Neuronal stem cell (in vitro differentiated cells): Measurements from ENCODE around the gene GADD45A.

Experiments used
- DNase-seq: peaks from one replicate; pipeline ENCODE4 v3.0.0-alpha.2; 2013; ENCODE audit warnings: low spot score
- H2AFZ ChIP-seq: one replicate; pipeline ENCODE4 v1.6.1; 2013; ENCODE audit warnings: mild to moderate bottlenecking, low read length, inconsistent platforms
- H2AK5ac ChIP-seq: 2 replicates; pipeline ENCODE4 v1.6.1; 2013; ENCODE audit warnings: low read depth, mild to moderate bottlenecking, inconsistent platforms, low read length, moderate library complexity, mixed read lengths
- H2BK120ac ChIP-seq: 2 replicates; pipeline ENCODE4 v1.6.1; 2013; ENCODE audit warnings: low read depth, mild to moderate bottlenecking, inconsistent platforms, low read length, moderate library complexity, mixed read lengths
- H2BK12ac ChIP-seq: one replicate; pipeline ENCODE4 v1.6.1; 2013; ENCODE audit warnings: low read length, inconsistent platforms
- H2BK15ac ChIP-seq: 2 replicates; pipeline ENCODE4 v1.6.1; 2013; ENCODE audit warnings: mild to moderate bottlenecking, low read length, inconsistent platforms, mixed read lengths
- H2BK5ac ChIP-seq: one replicate; pipeline ENCODE4 v1.6.1; 2013; ENCODE audit warnings: inconsistent platforms, mild to moderate bottlenecking, low read length, moderate library complexity
- H3K14ac ChIP-seq: one replicate; pipeline ENCODE4 v1.6.1; 2013; ENCODE audit warnings: low read length, inconsistent platforms
- H3K18ac ChIP-seq: 2 replicates; pipeline ENCODE4 v1.6.1; 2013; ENCODE audit warnings: low read length, inconsistent platforms
- H3K23ac ChIP-seq: 2 replicates; pipeline ENCODE4 v1.6.1; 2013; ENCODE audit warnings: low read depth, mild to moderate bottlenecking, mixed read lengths, low read length, inconsistent platforms; ENCODE audit not compliant: poor library complexity
- H3K27ac ChIP-seq: replicated peaks from 3 replicates; pipeline ENCODE4 v1.5.1; 2013; ENCODE audit warnings: low read length, inconsistent platforms
- H3K27me3 ChIP-seq, 3 experiments: 2 replicates each; pipeline ENCODE4 v1.6.1; 2013; ENCODE audit warnings: low read length in 3 of 3, mild to moderate bottlenecking in 2 of 3, inconsistent platforms in 1 of 3, low read depth in 1 of 3, mixed read lengths in 1 of 3, moderate library complexity in 1 of 3; ENCODE audit not compliant: control insufficient read depth in 3 of 3, insufficient read depth in 3 of 3
- H3K36me3 ChIP-seq, 2 donors: replicated peaks in 1 of 2; 2 replicates each; pipeline ENCODE4 v1.6.1; 2013; ENCODE audit warnings: low read length in 2 of 2; ENCODE audit not compliant: control insufficient read depth in 2 of 2, insufficient read depth in 2 of 2
- H3K4ac ChIP-seq: 2 replicates; pipeline ENCODE4 v1.6.1; 2013; ENCODE audit warnings: inconsistent platforms, mild to moderate bottlenecking, low read length, moderate library complexity
- H3K4me1 ChIP-seq, 2 donors: 1 replicate in 1 of 2; 2 replicates in 1 of 2; pipeline ENCODE4 v1.6.1; 2013; ENCODE audit warnings: low read length in 2 of 2, low read depth in 1 of 2; ENCODE audit not compliant: control insufficient read depth in 2 of 2, insufficient read depth in 1 of 2
- H3K4me2 ChIP-seq: one replicate; pipeline ENCODE4 v1.6.1; 2013; ENCODE audit warnings: mild to moderate bottlenecking, low read length, inconsistent platforms; ENCODE audit not compliant: insufficient read depth, poor library complexity, severe bottlenecking
- H3K4me3 ChIP-seq, 2 donors: 2 replicates each; pipeline ENCODE4 v1.5.1; 2013; ENCODE audit warnings: low read length in 2 of 2, mild to moderate bottlenecking in 2 of 2, inconsistent platforms in 1 of 2, moderate library complexity in 1 of 2
- H3K79me1 ChIP-seq: one replicate; pipeline ENCODE4 v1.6.1; 2013; ENCODE audit warnings: low read depth, mild to moderate bottlenecking, inconsistent platforms, low read length, moderate library complexity
- H3K9ac ChIP-seq: one replicate; pipeline ENCODE4 v1.6.1; 2013; ENCODE audit warnings: mild to moderate bottlenecking, low read depth, low read length, inconsistent platforms; ENCODE audit not compliant: poor library complexity
- H3K9me3 ChIP-seq, 2 donors: replicated peaks in 1 of 2; 2 replicates each; pipeline versions ENCODE3 to v1.6.1; 2013; ENCODE audit warnings: low read length in 2 of 2, mild to moderate bottlenecking in 2 of 2, inconsistent platforms in 1 of 2, low read depth in 1 of 2, mixed read lengths in 1 of 2, moderate library complexity in 1 of 2; ENCODE audit not compliant: control insufficient read depth in 2 of 2, insufficient read depth in 1 of 2
- H4K8ac ChIP-seq: one replicate; pipeline ENCODE4 v1.6.1; 2013; ENCODE audit warnings: low read depth, mild to moderate bottlenecking, inconsistent platforms, low read length, moderate library complexity
- H4K91ac ChIP-seq: one replicate; pipeline ENCODE4 v1.6.1; 2013; ENCODE audit warnings: low read length, low read depth, mild to moderate bottlenecking, inconsistent platforms; ENCODE audit not compliant: poor library complexity
- WGBS, 2 donors: extraction: QIAGEN DNeasy Blood & Tissue Kit; methylation state at CpG; one replicate each; pipeline ENCODE4 v1.1.7; 2013; ENCODE audit warnings: missing lambda C conversion rate in 2 of 2, mixed read lengths in 1 of 2; ENCODE audit not compliant: insufficient read length in 2 of 2, insufficient replicate concordance in 1 of 2; ENCODE audit errors: extremely low coverage in 2 of 2; 5-methylcytosine and 5-hydroxymethylcytosine counted together

Gene GADD45A

DNA sequence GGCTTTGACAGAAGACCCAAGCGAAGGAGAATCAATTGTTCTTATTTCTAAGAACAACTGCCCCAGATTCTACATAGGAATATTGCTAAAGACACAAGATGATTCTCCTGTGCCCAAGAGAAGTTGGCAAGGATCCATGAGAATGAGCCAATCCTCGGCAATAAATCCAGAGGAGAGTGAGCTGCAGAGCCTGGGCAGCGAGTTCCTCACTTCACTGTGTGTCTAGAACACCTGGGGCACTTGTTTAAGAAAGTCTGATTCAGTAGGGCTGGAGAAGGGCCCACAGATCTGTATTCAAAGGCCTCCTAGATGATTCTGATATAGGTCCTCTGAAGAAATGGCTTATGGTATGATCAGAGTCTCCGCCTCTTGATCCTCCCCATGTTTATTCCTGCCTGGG is 31.8 kb downstream of the GADD45A start:
- DNase-seq = no peak
- Histone ChIP-seq H3K14ac (no peak overlapping the region), H3K4me3 (no peak overlapping the region), H2BK12ac (no peak overlapping the region), H2BK5ac (no peak overlapping the region), H3K27me3 (no peaks in the 10 kb centered on the region), H3K79me1 (no peaks in the 10 kb centered on the region), H3K4ac (no peak overlapping the region), H4K91ac (no peak overlapping the region), H3K4me2 (no peak overlapping the region), H3K36me3 (no peaks in the 10 kb centered on the region), H3K18ac (no peak overlapping the region), H3K9me3 (no peaks in the 10 kb centered on the region), H3K27ac (no peak overlapping the region), H2AK5ac (no peak overlapping the region), H3K23ac (no peak overlapping the region), H3K9ac (no peak overlapping the region), H2AFZ (no peak overlapping the region), H4K8ac (no peak overlapping the region), H2BK15ac (no peak overlapping the region), H2BK120ac (no peak overlapping the region), H3K4me1 (peaks cover 4 to 10% of the 10 kb centered on the region in 2 donors)
- no CpG with 5 or more reads among the region's 4 CpGs for WGBS, 2 donors

DNA sequence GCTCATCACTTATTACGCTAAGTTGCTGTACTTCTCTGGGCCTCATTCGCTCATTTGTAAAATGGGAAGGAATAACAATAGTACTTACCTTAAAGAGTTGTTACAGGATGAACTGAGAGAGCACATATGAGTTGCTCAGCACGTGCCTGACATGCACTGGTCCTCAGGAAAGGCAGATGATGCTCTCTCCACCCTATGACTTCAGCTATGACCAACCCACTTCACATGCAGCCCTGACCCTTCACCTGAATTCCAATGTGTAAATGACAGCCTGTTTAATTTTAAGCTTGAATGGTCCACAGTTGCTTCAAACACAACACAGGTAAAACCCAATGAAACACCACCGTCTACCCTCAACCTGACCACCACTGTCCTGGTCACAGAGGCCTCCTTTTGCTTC is 32.9 kb downstream of the GADD45A start:
- DNase-seq = no peak
- no CpG with 5 or more reads among the region's 4 CpGs for WGBS, 2 donors
- no peak overlapping the region for H2BK120ac ChIP-seq
- H3K27ac ChIP-seq = no peak overlapping the region
- H3K79me1 ChIP-seq = no peaks in the 10 kb centered on the region
- H2BK5ac ChIP-seq = no peak overlapping the region
- H3K27me3 ChIP-seq = no peaks in the 10 kb centered on the region
- H3K9me3 ChIP-seq = no peaks in the 10 kb centered on the region
- H3K4me2 ChIP-seq = no peak overlapping the region
- H3K4ac ChIP-seq = no peak overlapping the region
- H3K4me3 ChIP-seq = no peak overlapping the region
- H2BK12ac ChIP-seq = no peak overlapping the region
- H2AK5ac ChIP-seq = no peak overlapping the region
- H3K14ac ChIP-seq = no peak overlapping the region
- no peak overlapping the region for H2BK15ac ChIP-seq
- H3K36me3 ChIP-seq = no peaks in the 10 kb centered on the region
- no peak overlapping the region for H4K91ac ChIP-seq
- peaks cover 4 to 13% of the 10 kb centered on the region in 2 donors for H3K4me1 ChIP-seq
- no peak overlapping the region for H3K23ac ChIP-seq
- no peak overlapping the region for H3K18ac ChIP-seq
- H2AFZ ChIP-seq = no peak overlapping the region
- H4K8ac ChIP-seq = no peak overlapping the region
- H3K9ac ChIP-seq = no peak overlapping the region

- Histone ChIP-seq H2BK15ac (no peak overlapping the region), H3K14ac (no peak overlapping the region), H3K23ac (no peak overlapping the region), H3K27ac (no peak overlapping the region), H3K9me3 (no peaks in the 10 kb centered on the region), H3K4me2 (no peak overlapping the region), H2AFZ (no peak overlapping the region), H2BK5ac (no peak overlapping the region), H2BK12ac (no peak overlapping the region), H3K79me1 (no peaks in the 10 kb centered on the region), H3K4ac (no peak overlapping the region), H3K4me3 (no peak overlapping the region), H4K91ac (no peak overlapping the region), H4K8ac (no peak overlapping the region), H3K4me1 (peaks cover 0 to 11% of the 10 kb centered on the region in 2 donors), H2AK5ac (no peak overlapping the region), H3K36me3 (no peaks in the 10 kb centered on the region), H2BK120ac (no peak overlapping the region), H3K9ac (no peak overlapping the region), H3K27me3 (no peaks in the 10 kb centered on the region), H3K18ac (no peak overlapping the region)
- DNase-seq = no peak
- WGBS, 2 donors = no CpG with 5 or more reads among the region's 6 CpGs
These were observed 34.6 kb downstream of the GADD45A start for GRCh38 chr1:67719329-67720196.

DNA sequence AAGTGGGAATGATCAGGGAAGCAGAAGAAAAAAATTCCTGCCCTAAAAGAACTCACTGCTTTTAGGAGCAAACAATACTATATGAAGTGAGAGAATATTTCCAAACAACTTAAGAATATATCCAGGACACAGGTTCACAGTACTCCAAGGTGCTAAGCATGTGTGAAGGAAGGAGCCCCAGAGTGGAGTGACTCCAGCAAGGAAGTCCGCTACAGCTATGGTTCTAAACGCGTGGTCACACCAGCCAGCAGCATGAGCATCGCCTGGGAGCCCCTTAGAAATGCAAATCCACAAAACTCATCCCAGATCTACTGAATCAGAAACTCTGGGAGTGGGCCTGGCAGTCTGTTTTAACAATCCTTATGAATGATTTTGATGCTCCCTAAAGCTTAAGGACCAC is 36.1 kb downstream of the GADD45A start:
- Histone ChIP-seq H2BK5ac (no peak overlapping the region), H3K4me2 (no peak overlapping the region), H3K27ac (no peak overlapping the region), H4K91ac (no peak overlapping the region), H3K23ac (no peak overlapping the region), H4K8ac (no peak overlapping the region), H2BK120ac (no peak overlapping the region), H3K27me3 (no peaks in the 10 kb centered on the region), H2AFZ (no peak overlapping the region), H3K79me1 (no peaks in the 10 kb centered on the region), H2BK15ac (no peak overlapping the region), H3K4me3 (no peak overlapping the region), H3K4me1 (peaks cover 0 to 10% of the 10 kb centered on the region in 2 donors), H3K14ac (no peak overlapping the region), H3K4ac (no peak overlapping the region), H3K36me3 (no peaks in the 10 kb centered on the region), H2AK5ac (no peak overlapping the region), H3K18ac (no peak overlapping the region), H3K9me3 (no peaks in the 10 kb centered on the region), H3K9ac (no peak overlapping the region), H2BK12ac (no peak overlapping the region)
- DNase-seq = no peak
- WGBS, 2 donors = no CpG with 5 or more reads among the region's 4 CpGs
